Esophagus (tissue), 2 donors: Measurements from ENCODE around the gene DNAJC21. TPM values are rescaled to one million over a fixed set of nuclear protein-coding genes. Genes with fewer than 3 reads are reported as not detected.

Experiments used
- H3K27ac ChIP-seq, 2 donors: one replicate each; pipeline ENCODE4 v1.5.1; 2013; ENCODE audit warnings: low read depth in 2 of 2, mild to moderate bottlenecking in 2 of 2, inconsistent platforms in 1 of 2, low read length in 1 of 2, moderate library complexity in 1 of 2
- H3K27me3 ChIP-seq, 2 donors: one replicate each; pipeline ENCODE4 v1.6.1; 2013; ENCODE audit warnings: low read length in 2 of 2, control low read depth in 1 of 2, mild to moderate bottlenecking in 1 of 2; ENCODE audit not compliant: insufficient read depth in 2 of 2, control insufficient read depth in 1 of 2
- H3K36me3 ChIP-seq, 2 donors: one replicate each; pipeline ENCODE4 v1.6.1; 2013; ENCODE audit warnings: low read length in 1 of 2; ENCODE audit not compliant: control insufficient read depth in 2 of 2, insufficient read depth in 2 of 2
- H3K4me1 ChIP-seq, 2 donors: one replicate each; pipeline ENCODE4 v1.6.1; 2013; ENCODE audit warnings: low read length in 1 of 2; ENCODE audit not compliant: control insufficient read depth in 2 of 2, insufficient read depth in 2 of 2
- H3K4me3 ChIP-seq, 2 donors: one replicate each; pipeline ENCODE4 v1.5.1; 2013; ENCODE audit warnings: low read length in 2 of 2, mild to moderate bottlenecking in 2 of 2, low read depth in 1 of 2, moderate library complexity in 1 of 2
- H3K9me3 ChIP-seq, 2 donors: one replicate each; pipeline ENCODE4 v1.6.1; 2013; ENCODE audit warnings: mild to moderate bottlenecking in 2 of 2, low read depth in 1 of 2, low read length in 1 of 2, moderate library complexity in 1 of 2; ENCODE audit not compliant: control insufficient read depth in 2 of 2, insufficient read depth in 1 of 2
- WGBS, 2 donors: extraction: QIAGEN DNeasy Blood & Tissue Kit; methylation state at CpG; one replicate each; pipeline ENCODE4 v1.1.7; 2013; 5-methylcytosine and 5-hydroxymethylcytosine counted together
- polyA plus RNA-seq, 2 donors: library from polyadenylated mRNA; stranded (reverse); fragments of 200-250 nt; gene quantifications; one replicate each; pipeline ENCODE4 v1.2.3, GENCODE V29; 2013
- donor health status: healthy with polysubstance abuse.
- donor health status: Bipolar disorder and iron deficiency.

The DNAJC21 gene
- polyA plus RNA-seq, 2 donors, result 24.5 to 24.6 TPM

- peaks cover 0 to 6% of the 10 kb centered on the region in 2 donors for H3K4me1 ChIP-seq
- no peaks in the 10 kb centered on the region for H3K9me3 ChIP-seq
- peak overlapping the region; percentile 87 to 97 for H3K4me3 ChIP-seq
- 1% methylated on average over 45 to 70 of the region's 70 CpGs for WGBS, 2 donors
- no peaks in the 10 kb centered on the region for H3K27me3 ChIP-seq
- peak overlapping the region; percentile 96 to 99 for H3K27ac ChIP-seq
- peaks cover 0 to under 1% of the 10 kb centered on the region in 2 donors for H3K36me3 ChIP-seq
Measured at GRCh38 chr5:34929720-34930461, 532 bp downstream of the DNAJC21 start.

GRCh38 chr5:34930462-34930844, 1.1 kb downstream of the DNAJC21 start:
- 1 to 2% methylated on average over 3 of the region's 3 CpGs for WGBS, 2 donors
- Histone ChIP-seq H3K9me3 (no peaks in the 10 kb centered on the region), H3K4me3 (peak overlapping the region; percentile 87 to 97)

GRCh38 chr5:34930870-34931269, 1.5 kb downstream of the DNAJC21 start:
- WGBS, 2 donors, result 68 to 70% methylated on average over 4 of the region's 4 CpGs
- H3K4me3 ChIP-seq, result peak overlapping the region in 1 of 2 donors; percentile 87
- no peaks in the 10 kb centered on the region for H3K9me3 ChIP-seq
- no peaks in the 10 kb centered on the region for H3K36me3 ChIP-seq
- no peak overlapping the region for H3K27ac ChIP-seq
- no peaks in the 10 kb centered on the region for H3K27me3 ChIP-seq
- H3K4me1 ChIP-seq, result peaks cover 0 to 6% of the 10 kb centered on the region in 2 donors

More at GRCh38 chr5:34930462-34930844, 1.1 kb downstream of the DNAJC21 start:
- Histone ChIP-seq H3K27ac (no peak overlapping the region), H3K36me3 (no peaks in the 10 kb centered on the region), H3K27me3 (no peaks in the 10 kb centered on the region), H3K4me1 (peaks cover 0 to 6% of the 10 kb centered on the region in 2 donors)

- Histone ChIP-seq H3K9me3 (no peaks in the 10 kb centered on the region), H3K27ac (no peak overlapping the region), H3K4me3 (no peak overlapping the region), H3K27me3 (no peaks in the 10 kb centered on the region), H3K4me1 (peaks cover 0 to 6% of the 10 kb centered on the region in 2 donors), H3K36me3 (peaks cover 3 to 10% of the 10 kb centered on the region in 2 donors)
- WGBS, 2 donors, result 89 to 92% methylated on average over 2 of the region's 2 CpGs
Measured at GRCh38 chr5:34932947-34933346, 3.6 kb downstream of the DNAJC21 start.

- no peak overlapping the region for H3K27ac ChIP-seq
- H3K27me3 ChIP-seq, result no peaks in the 10 kb centered on the region
- WGBS, 2 donors, result 84 to 88% methylated on average over 3 of the region's 3 CpGs
- H3K4me1 ChIP-seq, result no peaks in the 10 kb centered on the region
- H3K4me3 ChIP-seq, result no peak overlapping the region
- peaks cover 10 to 15% of the 10 kb centered on the region in 2 donors for H3K36me3 ChIP-seq
- no peaks in the 10 kb centered on the region for H3K9me3 ChIP-seq
Measured at GRCh38 chr5:34941936-34942335, 12.6 kb downstream of the DNAJC21 start.

- no peaks in the 10 kb centered on the region for H3K27me3 ChIP-seq
- 94 to 100% methylated on average over 2 of the region's 2 CpGs for WGBS, 2 donors
- H3K9me3 ChIP-seq, result no peaks in the 10 kb centered on the region
- no peak overlapping the region for H3K27ac ChIP-seq
- peaks cover 5 to 8% of the 10 kb centered on the region in 2 donors for H3K36me3 ChIP-seq
- no peak overlapping the region for H3K4me3 ChIP-seq
- H3K4me1 ChIP-seq, result no peaks in the 10 kb centered on the region
Measured at GRCh38 chr5:34944044-34944443, 14.7 kb downstream of the DNAJC21 start.

- no peak overlapping the region for H3K4me3 ChIP-seq
- 89 to 91% methylated on average over 11 of the region's 11 CpGs for WGBS, 2 donors
- no peak overlapping the region for H3K27ac ChIP-seq
- H3K4me1 ChIP-seq, result no peaks in the 10 kb centered on the region
- no peaks in the 10 kb centered on the region for H3K9me3 ChIP-seq
- peaks cover 5 to 8% of the 10 kb centered on the region in 2 donors for H3K36me3 ChIP-seq
- H3K27me3 ChIP-seq, result no peaks in the 10 kb centered on the region
Measured at GRCh38 chr5:34944460-34945047, 15.2 kb downstream of the DNAJC21 start.

- peaks cover 0 to 2% of the 10 kb centered on the region in 2 donors for H3K36me3 ChIP-seq
- no peaks in the 10 kb centered on the region for H3K9me3 ChIP-seq
- H3K27ac ChIP-seq, result no peak overlapping the region
- WGBS, 2 donors, result 97% methylated on average over 1 of the region's 1 CpG
- H3K27me3 ChIP-seq, result no peaks in the 10 kb centered on the region
- no peak overlapping the region for H3K4me3 ChIP-seq
- no peaks in the 10 kb centered on the region for H3K4me1 ChIP-seq
Measured at GRCh38 chr5:34957321-34957720, 28.0 kb downstream of the DNAJC21 start.

GRCh38 chr5:34957857-34958690, 28.7 kb downstream of the DNAJC21 start:
- H3K4me1 ChIP-seq, result no peaks in the 10 kb centered on the region
- H3K4me3 ChIP-seq, result no peak overlapping the region
- 51 to 53% methylated on average over 5 of the region's 5 CpGs for WGBS, 2 donors
- no peaks in the 10 kb centered on the region for H3K9me3 ChIP-seq
- peaks cover 0 to 2% of the 10 kb centered on the region in 2 donors for H3K36me3 ChIP-seq
- no peak overlapping the region for H3K27ac ChIP-seq
- H3K27me3 ChIP-seq, result no peaks in the 10 kb centered on the region
